SK-N-SH (cell line): ENCODE measurements around the gene DOCK8. TPM values are rescaled to one million over a fixed set of nuclear protein-coding genes. Genes with fewer than 3 reads are reported as not detected.

Source experiments
- CTCF ChIA-PET: fragments of 300-600, 350-600 bp; formaldehyde crosslinking; extraction: SDS; loops from one replicate; lab custom pipeline; 2021; lab: Yijun Ruan, JAX
- POLR2A ChIA-PET: fragments of 350-600 bp; sonication (Branson Sonifier 250); formaldehyde crosslinking; extraction: SDS; loops from one replicate; lab custom pipeline; 2020; ENCODE audit warnings: antibody characterized with exemption, inconsistent platforms; lab: Yijun Ruan, JAX
- DNase-seq: peaks from one replicate; pipeline ENCODE4 v3.0.0; 2012
- H2AFZ ChIP-seq: fragments of 200-600 bp; sonication (generic); 2 replicates; pipeline ENCODE4 v1.8.1; 2016; ENCODE audit warnings: antibody characterized with exemption, mild to moderate bottlenecking, low read depth
- H3F3A ChIP-seq: fragments of 200-600 bp; sonication (generic); replicated peaks from 2 replicates; pipeline ENCODE3; 2016; ENCODE audit warnings: antibody characterized with exemption, mild to moderate bottlenecking; ENCODE audit not compliant: insufficient read depth
- H3K27ac ChIP-seq, 2 experiments: fragments of 200-500 bp in 1 of 2; fragments of 200-600 bp in 1 of 2; sonication (Bioruptor generic) in 1 of 2; sonication (generic), shearing (Covaris generic) in 1 of 2; 2 replicates each; pipeline versions ENCODE4 v1.5.1 to v1.6.1; 2014 to 2016; ENCODE audit warnings: low read depth in 2 of 2, inconsistent platforms in 1 of 2, low read length in 1 of 2, mild to moderate bottlenecking in 1 of 2, mixed read lengths in 1 of 2
- H3K27me3 ChIP-seq: fragments of 200-600 bp; sonication (generic), shearing (Covaris generic); 2 replicates; pipeline ENCODE4 v1.6.1; 2016; ENCODE audit warnings: mixed run types; ENCODE audit not compliant: insufficient read depth
- H3K36me3 ChIP-seq, 2 experiments: fragments of 200-500 bp in 1 of 2; fragments of 200-600 bp in 1 of 2; sonication (Bioruptor generic) in 1 of 2; sonication (generic) in 1 of 2; replicated peaks in 1 of 2; 2 replicates each; pipeline versions ENCODE3 to v1.5.1; 2014 to 2016; ENCODE audit warnings: low read length in 1 of 2, mild to moderate bottlenecking in 1 of 2; ENCODE audit not compliant: insufficient read depth in 2 of 2, control insufficient read depth in 1 of 2
- H3K4me1 ChIP-seq, 2 experiments: fragments of 200-500 bp in 1 of 2; fragments of 200-600 bp in 1 of 2; sonication (Bioruptor generic) in 1 of 2; sonication (generic), shearing (Covaris generic) in 1 of 2; 2 replicates each; pipeline versions ENCODE4 v1.5.1 to v1.6.1; 2014 to 2016; ENCODE audit warnings: low read depth in 1 of 2, low read length in 1 of 2, mixed run types in 1 of 2; ENCODE audit not compliant: insufficient read depth in 2 of 2, control insufficient read depth in 1 of 2
- H3K4me2 ChIP-seq: fragments of 200-600 bp; sonication (generic), shearing (Covaris generic); 2 replicates; pipeline ENCODE4 v1.6.1; 2017; ENCODE audit warnings: mixed run types
- H3K4me3 ChIP-seq, 2 experiments: fragments of 200-500 bp in 1 of 2; fragments of 200-600 bp in 1 of 2; sonication (Bioruptor generic) in 1 of 2; sonication (generic), shearing (Covaris generic) in 1 of 2; 2 replicates each; pipeline versions ENCODE4 v1.5.1 to v1.8.1; 2014 to 2016; ENCODE audit warnings: low read depth in 2 of 2, inconsistent platforms in 1 of 2, low read length in 1 of 2, mild to moderate bottlenecking in 1 of 2, mixed read lengths in 1 of 2, moderate library complexity in 1 of 2
- H3K79me2 ChIP-seq: fragments of 200-600 bp; sonication (generic); 2 replicates; pipeline ENCODE4 v1.8.1; 2017; ENCODE audit warnings: mild to moderate bottlenecking; ENCODE audit not compliant: insufficient read depth
- H3K9ac ChIP-seq: fragments of 200-600 bp; sonication (generic); 2 replicates; pipeline ENCODE4 v1.6.1; 2017; ENCODE audit warnings: mixed run types
- H3K9me2 ChIP-seq: fragments of 200-600 bp; sonication (generic); 2 replicates; pipeline ENCODE4 v1.6.1; 2017; ENCODE audit warnings: mixed run types
- H3K9me3 ChIP-seq: fragments of 200-600 bp; sonication (generic); 2 replicates; pipeline ENCODE4 v1.6.1; 2017; ENCODE audit warnings: mixed run types, mild to moderate bottlenecking, moderate library complexity
- H4K20me1 ChIP-seq: fragments of 200-600 bp; sonication (generic); 2 replicates; pipeline ENCODE4 v1.6.1; 2017; ENCODE audit warnings: mild to moderate bottlenecking, mixed run types; ENCODE audit not compliant: insufficient read depth
- EP300 ChIP-seq, 2 experiments: IDR thresholded peaks; 2 replicates each; pipeline versions ENCODE4 v1.4.0 to v1.6.1; 2012; ENCODE audit warnings: borderline replicate concordance in 1 of 2, low read depth in 1 of 2, low read length in 1 of 2
- GABPA ChIP-seq: IDR thresholded peaks from 2 replicates; pipeline ENCODE4 v1.4.0; 2012; ENCODE audit warnings: low read depth, mild to moderate bottlenecking
- GATA2 ChIP-seq: sonication (generic); formaldehyde crosslinking; IDR thresholded peaks from 2 replicates; pipeline ENCODE4 v1.5.0; 2020; ENCODE audit warnings: mild to moderate bottlenecking, missing genetic modification reagents
- JUND ChIP-seq: IDR thresholded peaks from 2 replicates; pipeline ENCODE4 v1.4.0; 2012
- SMC3 ChIP-seq: IDR thresholded peaks from 2 replicates; pipeline ENCODE4 v1.6.1; 2012; ENCODE audit warnings: low read depth, low read length, improper control_type of control experiment
- TCF12 ChIP-seq: IDR thresholded peaks from 2 replicates; pipeline ENCODE4 v1.4.0; 2012
- WGBS: methylation state at CpG from one replicate; pipeline ENCODE4 v1.1.6; 2017; ENCODE audit warnings: low lambda C conversion rate; 5-methylcytosine and 5-hydroxymethylcytosine counted together
- polyA plus RNA-seq, 3 experiments: library from polyadenylated mRNA; depleted of rRNA; stranded (reverse); fragments of >200 nt; gene quantifications; 2 replicates each; pipeline ENCODE4 v1.2.3, GENCODE V29; 2012
- TF ChIP-seq, protein P1 (sequence below): fragments of 150-350 bp; IDR thresholded peaks from 2 replicates; pipeline ENCODE4 v1.6.1; 2016; ENCODE audit warnings: mild to moderate bottlenecking, low read depth, low read length
- TF ChIP-seq, protein P2 (sequence below): IDR thresholded peaks from 2 replicates; pipeline ENCODE4 v1.6.1; 2012; ENCODE audit warnings: mild to moderate bottlenecking, low read depth, low read length, moderate library complexity

DOCK8 gene
- polyA plus RNA-seq, 1 of the 3 experiments (the other 2 are of a cell fraction): not detected

DNA sequence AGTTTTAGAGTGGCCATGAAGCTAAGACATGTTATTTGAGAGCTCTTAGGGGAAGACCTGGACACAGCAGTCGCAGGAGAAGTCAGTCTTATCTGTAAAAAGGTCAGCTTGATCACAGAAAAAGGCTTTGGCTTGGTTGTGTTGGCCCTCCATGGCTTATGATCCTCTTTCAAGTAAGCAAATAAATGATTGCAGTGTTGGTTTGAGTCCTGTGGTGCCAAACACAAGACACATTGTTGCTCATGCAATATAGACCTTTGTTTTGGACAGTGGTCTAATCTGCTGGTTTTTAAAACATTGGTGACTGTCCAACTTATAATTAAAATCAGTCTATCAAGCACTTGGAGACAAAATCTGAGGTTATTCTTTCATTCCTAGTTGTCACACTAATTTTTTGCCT, 54.0 kb downstream of the DOCK8 start (continued):
- no peak for TF ChIP-seq GABPA
- TF ChIP-seq SMC3: no peak

DNA sequence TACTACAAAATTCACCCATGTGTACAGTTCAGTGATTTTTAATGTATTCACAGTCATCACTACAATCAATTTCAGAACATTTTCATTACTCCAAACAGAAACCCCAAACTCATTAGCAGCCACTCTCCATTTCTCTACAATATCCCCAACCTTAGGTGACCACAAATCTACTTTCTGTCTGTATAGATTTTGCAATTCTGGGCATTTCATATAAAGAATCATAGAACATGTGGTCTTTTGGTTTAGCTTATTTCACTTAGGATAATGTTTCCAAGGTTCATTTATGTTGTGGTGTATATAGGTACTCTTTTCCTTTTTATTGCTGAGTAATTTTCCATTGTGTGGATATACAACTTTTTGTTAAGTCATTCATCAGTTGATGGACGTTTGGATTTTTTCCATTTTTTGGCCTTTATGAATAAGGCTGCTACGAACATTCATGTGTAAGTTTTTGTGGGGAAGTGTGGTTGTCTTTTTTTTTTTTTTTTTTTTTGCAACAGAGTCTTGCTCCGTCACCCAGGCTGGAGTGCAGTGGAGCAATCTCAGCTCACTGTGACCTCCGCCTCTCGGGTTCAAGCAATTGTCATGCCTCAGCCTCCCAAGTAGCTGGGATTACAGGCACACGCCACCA, 54.5 kb downstream of the DOCK8 start:
- no peak overlapping the region for H3K27ac ChIP-seq
- no peaks in the 10 kb centered on the region for H3K36me3 ChIP-seq
- H3K9ac ChIP-seq: no peak overlapping the region
- H4K20me1 ChIP-seq: no peaks in the 10 kb centered on the region
- no peak for TF ChIP-seq EP300 (IDR thresholded peaks at IDR 0.05; ENCODE audit: borderline replicate concordance in 1 of 2, low read depth in 1 of 2, low read length in 1 of 2)
- POLR2A ChIA-PET: no interaction called here
- no peak overlapping the region for H3K4me2 ChIP-seq
- WGBS: 3% methylated on average over 6 of the region's 6 CpGs
- no peak overlapping the region for H3K4me3 ChIP-seq
- no peaks in the 10 kb centered on the region for H3K9me3 ChIP-seq
- no peaks in the 10 kb centered on the region for H3F3A ChIP-seq
- CTCF ChIA-PET: no interaction called here
- DNase-seq: no peak
- no peaks in the 10 kb centered on the region for H3K4me1 ChIP-seq
- no peaks in the 10 kb centered on the region for H3K27me3 ChIP-seq
- no peak overlapping the region for H2AFZ ChIP-seq
- H3K79me2 ChIP-seq: no peaks in the 10 kb centered on the region
- H3K9me2 ChIP-seq: no peaks in the 10 kb centered on the region

DNA sequence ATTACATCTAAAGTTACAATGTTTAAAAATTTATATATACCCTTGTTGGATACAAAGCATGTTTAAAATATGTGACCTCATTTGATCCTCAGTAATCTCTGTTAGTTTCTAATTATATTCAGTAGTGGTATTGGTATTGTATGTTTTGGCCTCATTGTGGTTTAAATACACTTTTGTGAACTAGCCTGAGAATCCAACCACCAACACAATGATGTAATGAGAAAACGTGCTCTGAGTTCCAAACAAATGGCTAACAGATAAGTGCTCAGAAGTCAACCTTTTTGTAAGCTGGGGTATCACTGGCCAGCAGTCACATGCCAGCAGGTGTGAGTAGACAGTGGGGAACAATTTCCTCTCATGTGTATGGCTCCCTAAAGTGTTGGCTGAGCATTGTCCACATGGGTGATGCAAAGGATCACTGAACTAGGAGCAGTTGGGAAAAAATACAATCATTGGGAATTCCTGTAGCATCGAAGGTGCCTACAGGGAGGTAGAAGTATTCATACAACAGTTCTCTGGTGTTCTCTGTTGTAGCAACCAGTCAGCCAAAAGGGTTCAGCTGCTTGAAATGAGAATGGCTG, 56.1 kb downstream of the DOCK8 start:
- no peak overlapping the region for H3K9ac ChIP-seq
- TF ChIP-seq, protein P1, sequence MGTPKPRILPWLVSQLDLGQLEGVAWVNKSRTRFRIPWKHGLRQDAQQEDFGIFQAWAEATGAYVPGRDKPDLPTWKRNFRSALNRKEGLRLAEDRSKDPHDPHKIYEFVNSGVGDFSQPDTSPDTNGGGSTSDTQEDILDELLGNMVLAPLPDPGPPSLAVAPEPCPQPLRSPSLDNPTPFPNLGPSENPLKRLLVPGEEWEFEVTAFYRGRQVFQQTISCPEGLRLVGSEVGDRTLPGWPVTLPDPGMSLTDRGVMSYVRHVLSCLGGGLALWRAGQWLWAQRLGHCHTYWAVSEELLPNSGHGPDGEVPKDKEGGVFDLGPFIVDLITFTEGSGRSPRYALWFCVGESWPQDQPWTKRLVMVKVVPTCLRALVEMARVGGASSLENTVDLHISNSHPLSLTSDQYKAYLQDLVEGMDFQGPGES: no peak
- no peak for TF ChIP-seq JUND
- TF ChIP-seq TCF12: no peak
- TF ChIP-seq, protein P2, sequence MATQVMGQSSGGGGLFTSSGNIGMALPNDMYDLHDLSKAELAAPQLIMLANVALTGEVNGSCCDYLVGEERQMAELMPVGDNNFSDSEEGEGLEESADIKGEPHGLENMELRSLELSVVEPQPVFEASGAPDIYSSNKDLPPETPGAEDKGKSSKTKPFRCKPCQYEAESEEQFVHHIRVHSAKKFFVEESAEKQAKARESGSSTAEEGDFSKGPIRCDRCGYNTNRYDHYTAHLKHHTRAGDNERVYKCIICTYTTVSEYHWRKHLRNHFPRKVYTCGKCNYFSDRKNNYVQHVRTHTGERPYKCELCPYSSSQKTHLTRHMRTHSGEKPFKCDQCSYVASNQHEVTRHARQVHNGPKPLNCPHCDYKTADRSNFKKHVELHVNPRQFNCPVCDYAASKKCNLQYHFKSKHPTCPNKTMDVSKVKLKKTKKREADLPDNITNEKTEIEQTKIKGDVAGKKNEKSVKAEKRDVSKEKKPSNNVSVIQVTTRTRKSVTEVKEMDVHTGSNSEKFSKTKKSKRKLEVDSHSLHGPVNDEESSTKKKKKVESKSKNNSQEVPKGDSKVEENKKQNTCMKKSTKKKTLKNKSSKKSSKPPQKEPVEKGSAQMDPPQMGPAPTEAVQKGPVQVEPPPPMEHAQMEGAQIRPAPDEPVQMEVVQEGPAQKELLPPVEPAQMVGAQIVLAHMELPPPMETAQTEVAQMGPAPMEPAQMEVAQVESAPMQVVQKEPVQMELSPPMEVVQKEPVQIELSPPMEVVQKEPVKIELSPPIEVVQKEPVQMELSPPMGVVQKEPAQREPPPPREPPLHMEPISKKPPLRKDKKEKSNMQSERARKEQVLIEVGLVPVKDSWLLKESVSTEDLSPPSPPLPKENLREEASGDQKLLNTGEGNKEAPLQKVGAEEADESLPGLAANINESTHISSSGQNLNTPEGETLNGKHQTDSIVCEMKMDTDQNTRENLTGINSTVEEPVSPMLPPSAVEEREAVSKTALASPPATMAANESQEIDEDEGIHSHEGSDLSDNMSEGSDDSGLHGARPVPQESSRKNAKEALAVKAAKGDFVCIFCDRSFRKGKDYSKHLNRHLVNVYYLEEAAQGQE: no peak
- TF ChIP-seq EP300 (IDR thresholded peaks at IDR 0.05; ENCODE audit: borderline replicate concordance in 1 of 2, low read depth in 1 of 2, low read length in 1 of 2): no peak
- no peak for TF ChIP-seq GATA2 (CRISPR knock-in tag)
- H3K4me3 ChIP-seq: no peak overlapping the region
- no peaks in the 10 kb centered on the region for H3F3A ChIP-seq
- ChIA-PET POLR2A (no interaction called here), CTCF (no interaction called here)
- no peaks in the 10 kb centered on the region for H3K9me3 ChIP-seq
- H3K9me2 ChIP-seq: no peaks in the 10 kb centered on the region
- no peaks in the 10 kb centered on the region; the same call in 1 of the 2 replicates for H3K27me3 ChIP-seq
- H2AFZ ChIP-seq: no peak overlapping the region
- 0% methylated on average over 2 of the region's 2 CpGs for WGBS
- no peaks in the 10 kb centered on the region for H3K36me3 ChIP-seq
- no peaks in the 10 kb centered on the region for H3K79me2 ChIP-seq
- no peak overlapping the region for H3K4me2 ChIP-seq
- H4K20me1 ChIP-seq: no peaks in the 10 kb centered on the region
- DNase-seq: no peak
- no peaks in the 10 kb centered on the region for H3K4me1 ChIP-seq
- no peak overlapping the region for H3K27ac ChIP-seq
